Ovary (tissue), 3 donors: Measurements from ENCODE around the gene RAB42.

Experiments used
- POLR2A ChIP-seq: fragments of 450-650 bp; IDR thresholded peaks from one replicate; pipeline ENCODE4 v1.6.1; 2017; ENCODE audit warnings: antibody characterized with exemption, mild to moderate bottlenecking, moderate library complexity
- TF ChIP-seq, protein P1 (sequence below), 3 donors: fragments of 450-650 bp in 2 of 3; fragments of 200-600 bp in 1 of 3; IDR thresholded peaks; one replicate each; pipeline versions ENCODE4 v1.5.1 to v1.8.0; 2016 to 2022; ENCODE audit warnings: antibody characterized with exemption in 3 of 3, mild to moderate bottlenecking in 1 of 3
- donor health status: DM: no; HTN: no; CAD: no.

DNA sequence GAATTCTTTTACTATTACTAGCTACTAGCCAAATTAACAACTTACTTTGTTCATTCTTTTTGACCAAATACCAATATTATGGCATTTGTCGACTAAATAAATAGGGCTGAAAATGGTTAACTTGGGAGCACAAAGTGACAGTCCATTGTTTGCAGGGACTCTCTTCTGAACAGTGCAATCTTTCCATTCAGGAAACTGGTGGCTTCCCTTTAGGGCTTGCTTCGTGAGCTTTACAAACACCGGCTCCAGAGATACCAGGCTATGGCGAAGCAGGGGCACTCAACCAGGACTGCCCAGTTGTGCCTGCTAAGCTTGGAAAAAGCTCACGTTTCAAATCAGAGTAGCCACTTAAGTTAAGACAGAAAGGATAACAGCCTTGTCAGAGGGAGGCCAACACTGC, 12.3 kb downstream of the RAB42 start:
- TF ChIP-seq POLR2A, result no peak
- TF ChIP-seq, protein P1, sequence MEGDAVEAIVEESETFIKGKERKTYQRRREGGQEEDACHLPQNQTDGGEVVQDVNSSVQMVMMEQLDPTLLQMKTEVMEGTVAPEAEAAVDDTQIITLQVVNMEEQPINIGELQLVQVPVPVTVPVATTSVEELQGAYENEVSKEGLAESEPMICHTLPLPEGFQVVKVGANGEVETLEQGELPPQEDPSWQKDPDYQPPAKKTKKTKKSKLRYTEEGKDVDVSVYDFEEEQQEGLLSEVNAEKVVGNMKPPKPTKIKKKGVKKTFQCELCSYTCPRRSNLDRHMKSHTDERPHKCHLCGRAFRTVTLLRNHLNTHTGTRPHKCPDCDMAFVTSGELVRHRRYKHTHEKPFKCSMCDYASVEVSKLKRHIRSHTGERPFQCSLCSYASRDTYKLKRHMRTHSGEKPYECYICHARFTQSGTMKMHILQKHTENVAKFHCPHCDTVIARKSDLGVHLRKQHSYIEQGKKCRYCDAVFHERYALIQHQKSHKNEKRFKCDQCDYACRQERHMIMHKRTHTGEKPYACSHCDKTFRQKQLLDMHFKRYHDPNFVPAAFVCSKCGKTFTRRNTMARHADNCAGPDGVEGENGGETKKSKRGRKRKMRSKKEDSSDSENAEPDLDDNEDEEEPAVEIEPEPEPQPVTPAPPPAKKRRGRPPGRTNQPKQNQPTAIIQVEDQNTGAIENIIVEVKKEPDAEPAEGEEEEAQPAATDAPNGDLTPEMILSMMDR (IDR thresholded peaks at IDR 0.05), result no peak
